Astrocyte of the cerebellum (primary cell): ENCODE measurements around the gene ZGPAT.
A peak's percentile ranks its signal among the peaks of the same experiment; 100 is the strongest.
"Not testable (repeated sequence)": the region's sequence is repeated elsewhere in the genome, so short reads cannot be mapped to it uniquely, and the experiment has no call there.

Source experiments
- DNase-seq: peaks from one replicate; pipeline ENCODE4 v3.0.0-alpha.2; 2011; ENCODE audit warnings: low read depth
- H3K4me3 ChIP-seq: 2 replicates; pipeline ENCODE4 v1.5.1; 2011; ENCODE audit warnings: mild to moderate bottlenecking, low read depth, low read length, moderate library complexity
- CTCF ChIP-seq: IDR thresholded peaks from 2 replicates; pipeline ENCODE4 v1.5.1; 2012; ENCODE audit warnings: low read length, low read depth, moderate library complexity, mild to moderate bottlenecking; ENCODE audit errors: missing control alignments
- in situ Hi-C: cut with HindIII; loops from 2 replicates; pipeline ENCODE4 v1.10.0; 2017; ENCODE audit warnings: low sequenced_read_pairs

ZGPAT gene

GRCh38 chr20:63708301-63709148 lies 686 bp downstream of the ZGPAT start:
- DNase-seq = no peak
- TF ChIP-seq CTCF = no peak
- H3K4me3 ChIP-seq = peak overlapping the region; percentile 83
- in situ Hi-C loops = no loop called here

GRCh38 chr20:63709149-63709527 lies 1.3 kb downstream of the ZGPAT start:
- DNase-seq = no peak
- in situ Hi-C loops = no loop called here
- H3K4me3 ChIP-seq = peak overlapping the region; percentile 83
- TF ChIP-seq CTCF = no peak

GRCh38 chr20:63711085-63711645 lies 3.3 kb downstream of the ZGPAT start:
- in situ Hi-C loops = no loop called here
- TF ChIP-seq CTCF = no peak

DNA sequence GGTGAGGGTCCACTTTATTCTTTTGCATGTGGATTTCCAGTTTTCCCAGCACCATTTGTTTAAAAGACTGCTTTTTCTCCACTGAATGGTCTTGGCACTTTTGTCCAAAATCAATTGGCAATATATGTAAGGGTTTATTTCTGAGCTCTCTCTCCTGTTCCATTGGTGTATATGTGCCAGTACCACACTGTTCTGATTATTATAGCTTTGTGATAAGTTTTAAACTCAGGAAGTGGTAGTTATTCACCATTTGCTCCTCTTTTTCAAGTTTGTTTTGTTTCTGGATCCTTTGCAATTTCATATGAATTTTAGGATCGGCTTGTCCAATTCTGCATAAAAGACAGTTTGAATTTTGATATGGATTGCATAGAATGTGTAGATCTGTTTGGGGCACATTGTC lies 4.4 kb downstream of the ZGPAT start:
- in situ Hi-C loops = no loop called here
- DNase-seq = no peak
- H3K4me3 ChIP-seq = no peak overlapping the region
- no peak for TF ChIP-seq CTCF

More at GRCh38 chr20:63711085-63711645, 3.3 kb downstream of the ZGPAT start:
- no peak for DNase-seq
- no peak overlapping the region for H3K4me3 ChIP-seq

DNA sequence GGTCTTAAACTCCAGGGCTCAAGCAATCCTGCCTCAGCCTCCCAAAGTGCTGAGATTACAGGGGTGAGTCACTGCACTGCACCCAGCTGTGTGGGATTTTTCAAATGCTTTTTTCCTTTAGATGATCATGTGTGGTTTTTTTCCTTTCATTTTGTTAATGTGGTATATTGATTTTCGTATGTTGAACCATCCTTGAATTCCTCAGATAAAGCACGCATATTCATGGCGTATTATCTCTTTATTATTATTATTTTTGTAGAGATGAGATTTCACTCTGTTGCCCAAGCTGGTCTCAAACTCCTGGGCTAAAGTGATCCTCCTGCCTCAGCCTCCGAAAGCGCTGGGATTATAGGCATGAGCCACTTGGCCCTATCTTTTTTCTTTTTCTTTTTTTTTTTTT lies 7.0 kb downstream of the ZGPAT start:
- no peak for TF ChIP-seq CTCF
- in situ Hi-C loops = no loop called here
- DNase-seq = no peak
- no peak overlapping the region for H3K4me3 ChIP-seq

- in situ Hi-C loops = no loop called here
- no peak for TF ChIP-seq CTCF
- H3K4me3 ChIP-seq = no peak overlapping the region
- DNase-seq = no peak
These were observed 11.2 kb downstream of the ZGPAT start for GRCh38 chr20:63718996-63719395.

GRCh38 chr20:63722967-63723622 lies 15.3 kb downstream of the ZGPAT start:
- in situ Hi-C loops, DNase-seq, H3K4me3 ChIP-seq: not testable (repeated sequence)

DNA sequence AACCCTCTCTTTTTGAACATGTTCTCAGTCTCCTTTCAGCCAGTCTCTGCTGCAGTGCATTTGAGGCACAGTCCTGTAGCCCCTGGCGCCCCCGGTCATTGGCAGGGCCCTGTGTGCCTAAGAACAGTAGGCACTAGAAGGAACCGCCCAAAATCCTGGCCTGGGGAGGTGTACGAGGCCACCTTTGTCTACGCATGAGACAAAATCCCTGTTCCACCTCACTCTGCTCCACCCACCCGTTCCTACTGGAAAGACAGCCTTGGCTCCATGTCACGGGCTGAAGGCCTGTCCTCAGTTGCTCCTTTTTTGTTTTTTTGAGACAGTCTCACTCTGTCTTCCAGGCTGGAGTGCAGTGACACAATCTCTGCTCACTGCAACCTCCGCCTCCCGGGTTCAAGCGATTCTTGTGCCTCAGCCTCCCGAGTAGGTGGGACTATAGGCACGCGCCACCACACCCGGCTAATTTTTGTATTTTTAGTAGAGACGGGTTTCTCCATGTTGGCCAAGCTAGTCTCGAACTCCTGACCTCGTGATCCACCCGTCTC lies 22.4 kb downstream of the ZGPAT start:
- in situ Hi-C loops, DNase-seq, H3K4me3 ChIP-seq: not testable (repeated sequence)
